Motor neuron (in vitro differentiated cells): ENCODE data around the gene NBPF26. TPM values are rescaled to one million over a fixed set of nuclear protein-coding genes. Genes with fewer than 3 reads are reported as not detected.
"Not testable (repeated sequence)": the region's sequence is repeated elsewhere in the genome, so short reads cannot be mapped to it uniquely, and the experiment has no call there.

Source experiments
- ATAC-seq, 8 experiments: fragments of 200-7000 bp; cut with Tn5 transposase; replicated peaks in 6 of 8; 2 replicates each; pipeline ENCODE4 v1.8.0; 2021; ENCODE audit warnings: mild to moderate bottlenecking in 8 of 8, moderate library complexity in 8 of 8
- H3K27ac ChIP-seq, 2 donors: fragments of 250-450 bp; sonication (Bioruptor Pico); 2 replicates each; pipeline ENCODE4 v1.9.0; 2021; ENCODE audit warnings: antibody characterized with exemption in 2 of 2, mild to moderate bottlenecking in 2 of 2, moderate library complexity in 1 of 2
- H3K4me1 ChIP-seq, 2 donors: fragments of 250-450 bp; sonication (Bioruptor Pico); replicated peaks in 1 of 2; 2 replicates each; pipeline ENCODE4 v1.6.1; 2021; ENCODE audit warnings: antibody characterized with exemption in 2 of 2, mild to moderate bottlenecking in 2 of 2, moderate library complexity in 1 of 2
- H3K4me3 ChIP-seq, 5 donors: fragments of 250-450 bp; sonication (Bioruptor Pico); 2 replicates each; pipeline ENCODE4 v1.9.0; 2021; ENCODE audit warnings: antibody characterized with exemption in 5 of 5, mild to moderate bottlenecking in 5 of 5, moderate library complexity in 4 of 5
- WGBS, 10 experiments: fragments of 450-650 bp; shearing (Covaris generic); methylation state at CpG; one replicate each; pipeline ENCODE4 v1.0.0; 2022; 5-methylcytosine and 5-hydroxymethylcytosine counted together
- in situ Hi-C, 9 experiments: fragments of 400-800 bp; cut with MboI; loops; one replicate each; pipeline ENCODE4 v1.15.0; 2021; ENCODE audit warnings: low sequenced_read_pairs in 9 of 9, low pct_unique_long_range_greater_than_20kb in 2 of 9; ENCODE audit not compliant: unreplicated experiment in 9 of 9
- total RNA-seq, 8 experiments: library from RNA; unstranded; fragments of 300-600 nt; gene quantifications; 2 replicates each; pipeline versions ENCODE4 v1.2.3 to v1.2.4, GENCODE V29; 2022

The NBPF26 gene
- total RNA-seq, 8 experiments from 2014 or later = 5.7 to 19.8 (median 9.6) TPM

DNA sequence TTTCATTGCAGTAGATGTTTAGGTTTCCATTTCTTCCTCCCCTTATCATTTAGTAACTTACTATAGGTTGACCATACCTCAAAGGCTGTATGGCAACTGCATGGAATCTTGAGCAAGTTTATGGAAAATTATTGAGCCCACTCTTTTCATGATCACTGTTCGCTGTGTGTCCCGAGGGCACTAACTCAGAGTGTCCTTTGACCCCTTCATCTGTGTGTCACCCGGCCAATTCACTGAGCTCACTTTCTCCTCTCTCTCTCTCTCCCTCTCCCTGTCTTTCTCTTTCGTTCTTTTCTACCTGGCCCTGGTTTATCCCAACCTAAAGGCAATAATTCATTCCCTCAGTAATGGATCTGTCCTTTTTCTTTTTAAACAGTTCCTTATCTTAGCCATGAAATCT lies 101.3 kb downstream of the NBPF26 start:
- H3K4me1 ChIP-seq, ATAC-seq, H3K4me3 ChIP-seq, H3K27ac ChIP-seq, in situ Hi-C loops: not testable (repeated sequence)
- WGBS, 10 experiments = no CpG with 5 or more reads among the region's 4 CpGs

- H3K27ac ChIP-seq, H3K4me3 ChIP-seq, H3K4me1 ChIP-seq, ATAC-seq, in situ Hi-C loops: not testable (repeated sequence)
- WGBS, 10 experiments = no CpG with 5 or more reads among the region's 4 CpGs
Measured at GRCh38 chr1:120826623-120827022, 102.9 kb downstream of the NBPF26 start.

- ATAC-seq, H3K4me1 ChIP-seq, H3K27ac ChIP-seq, in situ Hi-C loops: not testable (repeated sequence)
- 0% methylated on average over 2 of the region's 49 CpGs; no CpG with 5 or more reads in 9 of the 10 experiments for WGBS, 10 experiments
- peak overlapping the region in 2 of 5 donors; percentile 27 to 67 for H3K4me3 ChIP-seq
Measured at GRCh38 chr1:120844186-120844944, 120.6 kb downstream of the NBPF26 start.

DNA sequence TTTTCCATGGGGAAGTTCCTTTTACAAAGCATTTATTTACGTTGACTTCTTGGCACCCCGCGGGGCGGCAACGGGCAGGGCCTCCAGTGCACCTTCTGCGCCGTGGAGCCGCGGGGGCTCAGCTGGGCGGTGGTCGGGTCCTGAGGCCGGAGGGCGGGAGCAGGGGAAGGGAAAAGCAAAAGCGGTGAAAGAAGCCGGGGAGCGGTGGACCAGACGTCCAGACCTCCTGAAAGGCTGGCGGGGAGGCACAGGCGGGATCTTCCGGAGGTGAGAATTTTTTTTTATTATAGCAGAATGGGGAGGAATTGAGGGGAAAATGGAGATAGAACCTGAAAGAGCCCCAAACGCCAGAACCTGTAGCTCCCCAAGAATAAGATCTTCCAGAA lies 121.2 kb downstream of the NBPF26 start:
- ATAC-seq, H3K27ac ChIP-seq, H3K4me1 ChIP-seq, in situ Hi-C loops: not testable (repeated sequence)
- H3K4me3 ChIP-seq = peak overlapping the region in 1 of 5 donors; percentile 29
- WGBS, 10 experiments = no CpG with 5 or more reads among the region's 21 CpGs

DNA sequence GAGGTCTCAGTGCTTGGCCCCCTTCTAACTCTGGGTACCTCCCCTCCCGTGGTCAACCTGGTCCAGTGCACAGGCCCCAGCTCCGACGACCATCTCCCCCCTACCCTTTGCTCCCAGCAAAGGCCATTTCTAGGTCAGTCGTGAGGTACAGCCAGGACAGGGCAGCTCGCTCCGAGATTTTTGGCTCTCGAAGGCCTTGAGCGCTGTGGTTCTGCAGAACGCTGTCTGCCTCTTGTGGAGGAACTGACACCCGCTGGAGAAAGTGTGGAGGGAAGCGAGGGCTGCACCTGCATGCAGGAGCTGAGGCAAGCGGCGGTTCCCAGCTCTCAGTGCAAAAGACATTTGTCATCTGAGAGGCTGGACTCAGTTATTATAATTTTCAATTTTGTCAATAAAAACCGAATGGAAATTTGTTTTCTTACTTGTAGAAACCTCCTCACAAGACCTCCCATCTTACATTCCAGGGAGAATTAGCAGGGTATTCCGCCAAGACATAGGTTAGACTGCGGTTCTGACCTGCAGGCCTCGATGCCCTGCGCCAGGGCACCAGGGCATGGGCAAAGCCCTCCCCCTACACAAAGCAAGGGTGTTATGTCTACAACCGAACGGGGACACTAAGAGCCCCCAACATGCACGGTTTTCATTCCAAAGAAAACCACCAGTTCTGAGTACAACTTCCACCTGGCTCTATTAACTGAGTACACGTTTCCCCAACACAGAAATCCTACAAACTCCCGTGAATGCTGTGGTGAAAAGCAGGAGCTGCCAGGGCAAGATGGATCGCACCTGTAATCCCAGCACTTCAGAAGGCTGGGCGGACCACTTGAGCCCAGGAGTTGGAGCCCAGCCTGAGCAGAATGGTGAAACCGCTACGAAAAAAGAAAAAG lies 125.9 kb downstream of the NBPF26 start:
- WGBS, 10 experiments = 40% methylated on average over 1 of the region's 27 CpGs; no CpG with 5 or more reads in 9 of the 10 experiments
- H3K4me1 ChIP-seq, in situ Hi-C loops, H3K27ac ChIP-seq: not testable (repeated sequence)
- peak in 4 of 8 experiments; percentile 32 to 81 (median 62) for ATAC-seq
- peak overlapping the region in 1 of 5 donors; percentile 27 for H3K4me3 ChIP-seq

- ATAC-seq, H3K4me3 ChIP-seq, H3K27ac ChIP-seq, H3K4me1 ChIP-seq, in situ Hi-C loops: not testable (repeated sequence)
- WGBS, 10 experiments = no CpG with 5 or more reads among the region's 8 CpGs
Measured at GRCh38 chr1:120850287-120850536, 126.5 kb downstream of the NBPF26 start.

- H3K27ac ChIP-seq, in situ Hi-C loops, H3K4me1 ChIP-seq: not testable (repeated sequence)
- ATAC-seq = peak; percentile 77 to 87 (median 81)
- H3K4me3 ChIP-seq = peak overlapping the region in 2 of 5 donors; percentile 14 to 23
- WGBS, 10 experiments = 0% methylated on average over 3 of the region's 50 CpGs; no CpG with 5 or more reads in 9 of the 10 experiments
Measured at GRCh38 chr1:120850537-120851421, 127.0 kb downstream of the NBPF26 start.

- ATAC-seq, H3K4me1 ChIP-seq, H3K27ac ChIP-seq, in situ Hi-C loops, H3K4me3 ChIP-seq: not testable (repeated sequence)
- no CpG with 5 or more reads among the region's 2 CpGs for WGBS, 10 experiments
Measured at GRCh38 chr1:120858144-120858543, 134.4 kb downstream of the NBPF26 start.

GRCh38 chr1:120859615-120860234 lies 136.0 kb downstream of the NBPF26 start:
- H3K27ac ChIP-seq, H3K4me1 ChIP-seq, H3K4me3 ChIP-seq, ATAC-seq, in situ Hi-C loops: not testable (repeated sequence)
- no CpG with 5 or more reads among the region's 8 CpGs for WGBS, 10 experiments

DNA sequence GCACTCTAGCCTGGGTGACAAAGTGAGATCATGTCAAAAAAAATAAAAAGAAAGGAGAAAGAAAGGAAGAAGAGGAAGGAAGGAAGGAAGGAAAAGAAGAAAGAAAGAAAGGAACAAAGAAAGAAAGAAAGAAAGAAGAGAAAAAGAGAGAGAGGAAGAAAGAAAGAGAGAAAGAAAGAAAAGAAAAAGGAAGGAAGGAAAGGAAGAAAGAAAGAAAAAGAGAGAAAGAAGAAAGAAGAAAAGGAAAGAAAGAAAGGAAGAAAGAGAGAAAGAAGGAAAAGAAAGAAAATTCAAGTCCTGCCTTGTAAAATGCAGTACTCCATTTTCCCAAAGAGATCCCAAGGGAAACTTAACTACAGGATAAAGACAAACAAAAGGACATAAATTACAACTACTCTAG lies 154.5 kb downstream of the NBPF26 start:
- H3K27ac ChIP-seq, in situ Hi-C loops, ATAC-seq, H3K4me1 ChIP-seq, H3K4me3 ChIP-seq: not testable (repeated sequence)

- ATAC-seq, in situ Hi-C loops, H3K27ac ChIP-seq, H3K4me1 ChIP-seq, H3K4me3 ChIP-seq: not testable (repeated sequence)
- WGBS, 10 experiments = no CpG with 5 or more reads among the region's 1 CpG
Measured at GRCh38 chr1:120880056-120880455, 156.3 kb downstream of the NBPF26 start.

- in situ Hi-C loops, H3K4me3 ChIP-seq, ATAC-seq: not testable (repeated sequence)
Measured at GRCh38 chr1:120881934-120882333, 158.2 kb downstream of the NBPF26 start.

More at GRCh38 chr1:120881934-120882333, 158.2 kb downstream of the NBPF26 start:
- H3K27ac ChIP-seq, H3K4me1 ChIP-seq: not testable (repeated sequence)
